ENCODE data around the gene DHRS3. TPM values are rescaled to one million over a fixed set of nuclear protein-coding genes. Genes with fewer than 3 reads are reported as not detected.

Gene DHRS3
- total RNA-seq, 2 donors from 2014 or later, result 107 to 144 TPM

DNA sequence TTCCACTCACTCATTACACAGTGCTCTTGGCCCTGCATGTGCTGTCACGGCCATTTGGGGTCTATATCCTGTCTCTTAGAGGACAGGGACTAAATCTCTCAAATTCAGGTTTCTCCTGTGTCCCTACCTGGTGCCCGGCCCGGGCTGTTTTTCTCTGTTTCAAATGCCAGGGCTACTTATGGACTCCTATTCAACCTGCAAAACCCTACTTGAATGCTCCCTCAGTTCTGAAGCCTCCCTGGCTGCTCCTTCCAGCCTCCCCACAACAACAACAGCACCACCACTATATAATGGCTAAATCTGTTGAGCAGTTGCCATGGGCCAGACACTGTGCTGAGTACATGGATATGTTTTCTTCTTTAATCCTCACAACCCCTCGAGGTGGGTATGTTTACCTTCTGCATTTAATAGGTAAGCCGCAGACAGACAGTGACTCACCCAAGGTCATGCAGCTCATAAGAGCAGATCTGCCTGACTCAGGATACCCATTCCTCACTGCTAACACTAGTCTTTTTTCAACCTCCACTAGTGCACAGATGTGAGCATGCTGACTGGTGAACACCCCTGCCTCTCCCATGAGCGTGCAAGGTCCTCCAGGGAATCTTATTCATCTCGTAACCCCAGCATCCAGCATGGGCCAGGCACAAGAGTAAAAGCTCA is 29.9 kb downstream of the DHRS3 start:
- no peak for DNase-seq (ENCODE audit: low spot score)
- intact Hi-C loops (cut with DNase I), result no loop called here

DNA sequence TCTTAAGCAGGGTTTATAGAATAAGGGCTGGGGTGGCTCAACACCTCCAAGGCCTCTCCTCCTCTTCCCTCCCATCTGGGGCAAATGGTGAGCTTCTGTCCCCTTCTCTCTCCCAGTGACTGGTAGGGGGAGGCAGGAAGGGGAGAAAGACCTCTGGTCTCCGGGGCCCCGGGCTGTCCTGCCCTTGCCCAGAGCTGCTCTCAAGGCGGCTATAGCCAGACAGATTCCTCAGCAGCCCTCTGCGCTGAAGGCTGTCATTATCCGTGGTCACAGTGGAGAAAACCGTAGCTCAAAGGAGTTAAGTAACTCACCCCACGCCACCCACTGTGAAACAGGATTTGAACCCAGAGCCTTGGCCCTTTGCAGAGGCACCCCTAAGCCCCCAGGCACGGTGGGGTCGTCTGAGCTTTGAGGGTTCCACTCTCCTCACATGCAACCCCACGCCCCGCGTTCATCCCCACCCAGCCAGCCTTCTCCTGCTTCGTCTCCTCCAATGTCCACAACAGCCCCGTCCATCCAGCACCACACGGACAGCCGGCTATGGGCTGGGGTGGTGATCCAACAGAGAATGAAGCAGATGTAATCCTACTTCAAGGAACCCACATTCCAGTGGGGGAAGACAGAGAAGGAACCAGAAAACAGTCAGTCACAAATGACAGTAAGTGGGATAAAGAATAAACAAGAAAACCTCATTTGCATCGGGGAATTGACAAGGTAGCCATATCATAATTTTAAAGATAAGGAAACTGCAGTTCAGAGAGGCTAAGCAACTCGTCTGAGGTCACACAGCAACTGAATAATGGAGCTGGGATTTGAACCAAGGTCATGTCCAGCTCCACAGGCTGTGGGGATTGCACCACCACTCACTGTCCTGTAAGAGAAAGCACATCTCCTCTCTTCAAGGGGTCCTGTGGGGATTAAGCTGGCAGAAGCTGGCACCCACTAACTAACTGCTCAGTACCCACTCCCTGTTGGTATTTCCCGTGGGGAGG is 31.8 kb downstream of the DHRS3 start:
- DNase-seq (ENCODE audit: low spot score), result no peak
- intact Hi-C loops (cut with DNase I), result no loop called here

- no peak for DNase-seq (ENCODE audit: low spot score)
- intact Hi-C loops (cut with DNase I), result no loop called here
Measured at GRCh38 chr1:12585536-12585935, 32.5 kb downstream of the DHRS3 start.

GRCh38 chr1:12584900-12585525 is 33.0 kb downstream of the DHRS3 start:
- no peak for DNase-seq (ENCODE audit: low spot score)
- intact Hi-C loops (cut with DNase I), result no loop called here

GRCh38 chr1:12583484-12583883 is 34.5 kb downstream of the DHRS3 start:
- DNase-seq (ENCODE audit: low spot score), result no peak
- intact Hi-C loops (cut with DNase I), result no loop called here

DNA sequence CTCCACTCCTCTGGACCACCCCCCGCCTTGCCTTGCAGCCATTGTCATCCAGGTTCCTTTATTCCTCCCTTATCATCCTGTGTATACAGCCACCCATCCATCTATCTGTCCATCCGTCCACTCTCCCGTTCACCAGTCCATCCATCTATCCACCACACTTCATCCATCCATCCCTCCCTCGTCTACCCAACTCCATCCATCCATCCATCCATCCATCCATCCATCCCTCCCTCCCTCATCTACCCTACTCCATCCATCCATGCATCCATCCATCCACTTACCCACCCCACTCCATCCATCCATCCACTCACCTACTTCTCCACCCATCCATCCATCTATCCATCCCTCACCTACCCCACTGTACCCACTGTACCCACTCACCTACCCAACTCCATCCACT is 35.4 kb downstream of the DHRS3 start:
- intact Hi-C loops (cut with DNase I), result no loop called here
- DNase-seq (ENCODE audit: low spot score), result peak; percentile 67

DNA sequence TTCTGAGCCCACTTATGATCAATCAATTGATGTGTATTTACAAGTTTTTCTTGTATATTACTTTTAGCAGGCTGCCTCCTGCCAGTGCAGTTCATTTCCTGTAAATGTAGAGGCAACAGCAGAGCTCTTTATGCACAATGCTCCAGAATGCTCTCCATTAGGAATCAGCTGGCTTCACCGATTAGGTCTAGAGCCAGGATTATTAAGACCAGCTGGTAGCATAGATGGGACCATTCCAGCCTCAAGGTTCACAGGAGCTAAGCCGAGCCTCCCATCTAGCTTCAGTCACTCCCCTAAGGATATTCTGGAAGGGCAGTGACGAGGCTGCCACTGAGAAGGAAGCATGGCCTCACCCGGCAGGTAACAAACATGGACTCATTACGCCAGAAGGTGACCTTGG is 36.8 kb downstream of the DHRS3 start:
- DNase-seq (ENCODE audit: low spot score), result no peak
- intact Hi-C loops (cut with DNase I), result no loop called here

- DNase-seq (ENCODE audit: low spot score), result no peak
- intact Hi-C loops (cut with DNase I), result no loop called here
Measured at GRCh38 chr1:12580054-12580887, 37.7 kb downstream of the DHRS3 start.

DNA sequence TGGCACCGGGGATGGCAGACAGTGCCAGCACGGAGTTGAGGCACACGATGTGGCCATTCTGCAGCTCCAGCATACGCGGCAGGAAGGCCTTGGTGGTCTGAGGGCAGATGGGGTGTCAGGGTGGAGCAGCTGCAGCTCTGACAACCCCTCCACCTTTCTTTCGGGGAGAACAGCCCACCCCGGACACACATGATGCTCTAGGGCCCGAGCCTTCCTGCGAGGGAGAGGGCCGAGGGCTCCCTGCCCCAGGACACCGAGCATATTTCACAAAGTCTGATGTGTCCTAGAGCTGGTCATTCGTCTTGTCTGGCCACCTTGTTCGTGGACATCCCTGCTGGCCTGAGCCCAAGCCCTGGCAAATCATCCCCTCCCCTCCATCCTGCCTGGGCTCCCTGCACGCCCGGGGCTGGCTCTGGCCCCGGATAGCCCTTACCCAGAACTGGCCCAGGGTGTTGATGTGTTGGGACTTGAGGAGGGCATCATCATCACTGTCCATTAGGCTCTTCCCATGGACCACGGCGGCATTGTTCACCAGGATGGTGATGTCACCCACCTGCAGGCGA is 39.1 kb downstream of the DHRS3 start:
- intact Hi-C loops (cut with DNase I), result no loop called here
- DNase-seq (ENCODE audit: low spot score), result no peak

DNA sequence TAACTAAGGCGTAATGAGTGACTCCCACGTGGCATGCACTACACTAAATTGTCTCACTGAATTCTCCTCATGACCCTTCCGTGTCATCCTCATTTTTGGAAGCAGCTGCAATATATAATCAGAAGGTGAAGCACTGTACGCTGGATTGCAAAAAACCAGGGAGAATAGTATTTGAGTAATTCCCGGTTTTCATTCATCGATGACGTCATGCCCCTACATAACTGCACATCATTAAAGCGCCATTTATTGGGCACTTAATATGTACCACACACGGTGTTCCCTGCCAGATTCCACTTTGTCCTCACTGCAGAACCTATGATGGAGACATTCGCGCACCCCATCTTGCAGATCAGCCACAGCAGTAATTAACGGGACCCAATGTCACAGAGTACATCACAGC is 41.0 kb downstream of the DHRS3 start:
- no peak for DNase-seq (ENCODE audit: low spot score)
- intact Hi-C loops (cut with DNase I), result no loop called here

GRCh38 chr1:12574757-12575139 is 43.3 kb downstream of the DHRS3 start:
- intact Hi-C loops (cut with DNase I), result no loop called here

DNA sequence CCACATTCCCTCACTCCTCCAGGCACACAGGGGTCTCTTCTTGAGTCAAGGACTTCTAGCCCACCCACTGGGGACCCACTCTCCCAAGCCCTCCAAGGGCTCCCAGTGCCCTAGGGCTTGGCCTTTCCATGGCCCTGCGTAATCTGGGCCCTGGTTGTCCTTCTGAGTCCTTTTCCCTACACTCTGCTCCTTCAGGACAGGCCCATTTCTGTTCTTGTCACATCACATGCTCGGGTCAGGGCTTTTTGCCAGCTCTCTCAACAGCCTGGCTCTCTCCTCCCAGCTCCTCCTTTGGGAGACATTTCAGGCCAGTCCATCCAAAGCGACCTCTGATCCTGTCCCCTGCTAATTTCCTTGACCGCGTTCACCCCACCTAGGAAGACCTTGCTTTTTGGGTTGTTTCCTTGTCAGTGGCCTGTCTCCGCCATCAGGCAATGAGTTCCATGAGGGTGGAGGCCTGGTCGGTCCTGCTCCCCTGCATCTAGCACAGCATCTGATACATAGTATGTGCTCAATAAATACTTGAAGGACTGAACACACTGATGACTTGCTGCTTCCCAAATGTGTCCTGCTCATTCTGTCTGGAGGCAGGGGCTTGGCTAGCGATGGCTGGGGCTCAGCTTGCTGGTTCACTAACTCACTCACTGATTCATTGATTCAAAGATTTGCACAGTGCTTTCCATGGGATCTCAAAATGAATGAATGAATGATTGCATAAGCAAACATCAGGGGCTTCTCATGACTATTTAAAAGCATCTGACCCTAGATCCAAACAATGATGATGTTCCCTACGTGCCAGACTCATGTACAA is 44.8 kb downstream of the DHRS3 start:
- intact Hi-C loops (cut with DNase I), result no loop called here
- DNase-seq (ENCODE audit: low spot score), result no peak

More at GRCh38 chr1:12574757-12575139, 43.3 kb downstream of the DHRS3 start:
- DNase-seq (ENCODE audit: low spot score), result no peak

DNA sequence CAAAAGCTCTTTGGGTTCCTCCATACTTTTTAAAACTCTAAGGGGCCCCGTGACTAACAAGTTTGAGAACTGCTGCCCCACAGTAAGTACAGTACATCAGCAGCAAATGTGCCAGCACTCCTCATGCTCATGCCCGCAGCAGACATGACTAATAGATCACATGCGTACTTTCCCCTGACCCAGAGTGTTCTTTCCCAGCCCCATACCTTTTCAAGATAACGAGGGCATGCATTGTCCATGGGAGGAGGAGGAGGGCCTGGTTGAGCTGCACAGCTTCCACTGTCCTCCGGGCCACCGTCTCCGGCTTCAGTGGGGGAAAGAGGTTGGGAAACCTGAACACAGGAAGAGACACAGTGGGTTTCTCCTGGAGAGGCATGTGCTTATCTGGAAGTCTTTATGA is 45.5 kb downstream of the DHRS3 start:
- DNase-seq (ENCODE audit: low spot score), result no peak
- intact Hi-C loops (cut with DNase I), result no loop called here

DNA sequence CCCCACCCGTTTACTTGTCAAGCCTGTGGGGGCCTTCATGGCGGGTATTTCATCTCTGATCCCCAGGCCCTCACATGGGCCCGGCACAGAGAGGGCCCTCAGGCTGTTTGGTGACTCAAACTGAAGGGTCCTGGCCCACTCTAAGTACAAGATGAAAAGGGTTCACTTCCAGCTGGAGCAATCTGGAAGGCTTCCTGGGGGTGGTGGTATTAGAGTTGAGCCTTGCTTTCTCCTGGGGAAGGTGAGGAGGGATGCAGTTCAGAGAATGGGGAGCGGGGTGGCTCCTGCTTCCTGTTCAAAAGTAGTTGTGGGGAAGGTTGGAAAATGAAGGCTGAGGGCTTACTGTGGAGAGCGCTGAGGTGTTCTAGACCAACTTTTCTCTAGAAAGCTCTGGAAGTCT is 47.7 kb downstream of the DHRS3 start:
- no peak for DNase-seq (ENCODE audit: low spot score)
- intact Hi-C loops (cut with DNase I), result no loop called here

DNA sequence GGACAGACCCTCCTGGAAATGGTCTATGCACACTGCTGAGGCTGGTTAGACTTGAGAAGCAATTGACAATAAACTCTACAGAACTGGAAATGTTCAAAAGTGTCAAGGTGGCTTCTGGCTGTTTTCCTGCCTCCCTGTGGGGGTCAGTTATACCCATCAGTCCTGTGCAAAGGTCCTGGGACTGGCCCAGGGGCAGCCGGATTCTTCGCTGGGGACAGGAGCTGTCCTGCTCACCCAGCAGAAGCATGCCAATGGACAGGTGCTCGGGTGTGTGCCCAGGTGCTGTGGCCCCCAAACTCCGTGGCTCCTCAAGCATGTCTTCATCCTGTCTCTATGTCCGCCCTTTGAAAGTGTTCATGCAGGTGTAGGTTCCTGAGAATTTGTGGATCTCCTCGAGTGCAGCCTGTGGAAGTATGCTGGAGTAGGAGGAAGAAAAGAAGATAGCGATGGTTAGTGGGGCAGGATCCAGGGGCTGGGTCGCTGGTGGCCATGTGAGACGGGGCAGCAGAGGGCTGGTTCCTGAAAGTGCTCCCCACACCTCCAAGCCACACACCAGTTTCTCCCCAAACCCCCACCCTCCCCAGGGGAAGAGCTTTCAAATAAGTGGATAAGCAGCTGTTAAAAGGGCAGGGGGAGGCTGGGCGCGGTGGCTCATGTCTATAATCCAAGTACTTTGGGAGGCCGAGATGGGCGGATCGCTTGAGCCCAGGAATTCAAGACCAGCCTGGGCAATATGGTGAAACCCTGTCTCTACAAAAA is 49.8 kb downstream of the DHRS3 start:
- DNase-seq (ENCODE audit: low spot score), result no peak
- intact Hi-C loops (cut with DNase I), result no loop called here

- DNase-seq (ENCODE audit: low spot score), result no peak
- intact Hi-C loops (cut with DNase I), result no loop called here
Measured at GRCh38 chr1:12567288-12567819, 50.7 kb downstream of the DHRS3 start.
